Spleen (tissue), 7 donors: ENCODE measurements around the gene PLEKHA7.

Experiments
- POLR2A ChIP-seq, 3 donors: fragments of 450-650 bp; IDR thresholded peaks; one replicate each; pipeline ENCODE4 v1.5.1; 2017; ENCODE audit warnings: antibody characterized with exemption in 3 of 3, mild to moderate bottlenecking in 1 of 3
- POLR2AphosphoS5 ChIP-seq, 3 donors: sonication (generic); formaldehyde crosslinking; IDR thresholded peaks; one replicate each; pipeline ENCODE4 v1.5.1; 2017; ENCODE audit warnings: antibody characterized with exemption in 3 of 3
- TF ChIP-seq, protein P1 (sequence below), 11 experiments: fragments of 200-600 bp in 7 of 11; fragments of 450-650 bp in 4 of 11; sonication (generic) in 4 of 11; IDR thresholded peaks in 8 of 11; conservative IDR thresholded peaks in 3 of 11; 1 replicate in 7 of 11; 2 replicates in 4 of 11; pipeline versions ENCODE4 v1.4.0 to v1.8.0; 2016 to 2021; ENCODE audit warnings: antibody characterized with exemption in 11 of 11, inconsistent platforms in 4 of 11, mild to moderate bottlenecking in 1 of 11
- donor health status: DM: no; HTN: no; CAD: no; lungs with moderate emphysema.
- donor health status: DM: no; HTN: no; CAD: no.
- donor health status: DM: no; HTN: no; CAD: no.

DNA sequence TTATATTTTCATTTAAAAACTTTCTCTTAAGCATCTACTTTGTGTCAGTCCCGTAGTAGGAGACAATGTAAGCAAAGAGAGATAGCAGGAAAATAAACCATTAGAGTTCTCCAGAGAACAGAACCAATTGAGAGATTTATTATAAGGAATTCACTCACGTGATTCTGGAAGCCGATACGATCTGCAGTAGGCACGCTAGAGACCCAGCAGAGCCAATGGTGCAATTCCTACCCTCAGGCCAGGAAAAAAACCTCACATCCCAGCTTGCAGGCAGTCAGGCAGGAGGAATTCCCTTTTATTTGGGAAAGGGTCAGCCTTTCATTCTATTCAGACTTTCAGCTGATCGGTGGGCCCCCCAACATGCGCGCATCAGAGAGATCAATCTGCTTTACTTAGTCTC lies 7.3 kb upstream of the PLEKHA7 start:
- TF ChIP-seq, protein P1, sequence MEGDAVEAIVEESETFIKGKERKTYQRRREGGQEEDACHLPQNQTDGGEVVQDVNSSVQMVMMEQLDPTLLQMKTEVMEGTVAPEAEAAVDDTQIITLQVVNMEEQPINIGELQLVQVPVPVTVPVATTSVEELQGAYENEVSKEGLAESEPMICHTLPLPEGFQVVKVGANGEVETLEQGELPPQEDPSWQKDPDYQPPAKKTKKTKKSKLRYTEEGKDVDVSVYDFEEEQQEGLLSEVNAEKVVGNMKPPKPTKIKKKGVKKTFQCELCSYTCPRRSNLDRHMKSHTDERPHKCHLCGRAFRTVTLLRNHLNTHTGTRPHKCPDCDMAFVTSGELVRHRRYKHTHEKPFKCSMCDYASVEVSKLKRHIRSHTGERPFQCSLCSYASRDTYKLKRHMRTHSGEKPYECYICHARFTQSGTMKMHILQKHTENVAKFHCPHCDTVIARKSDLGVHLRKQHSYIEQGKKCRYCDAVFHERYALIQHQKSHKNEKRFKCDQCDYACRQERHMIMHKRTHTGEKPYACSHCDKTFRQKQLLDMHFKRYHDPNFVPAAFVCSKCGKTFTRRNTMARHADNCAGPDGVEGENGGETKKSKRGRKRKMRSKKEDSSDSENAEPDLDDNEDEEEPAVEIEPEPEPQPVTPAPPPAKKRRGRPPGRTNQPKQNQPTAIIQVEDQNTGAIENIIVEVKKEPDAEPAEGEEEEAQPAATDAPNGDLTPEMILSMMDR (IDR thresholded peaks at IDR 0.05 in 8 of 11, conservative IDR thresholded peaks at IDR 0.05 in 3 of 11), result no peak
- TF ChIP-seq POLR2A (IDR thresholded peaks at IDR 0.05) (no peak), POLR2AphosphoS5 (IDR thresholded peaks at IDR 0.05) (no peak)
